ENCODE results near the gene GRK6.

DNA sequence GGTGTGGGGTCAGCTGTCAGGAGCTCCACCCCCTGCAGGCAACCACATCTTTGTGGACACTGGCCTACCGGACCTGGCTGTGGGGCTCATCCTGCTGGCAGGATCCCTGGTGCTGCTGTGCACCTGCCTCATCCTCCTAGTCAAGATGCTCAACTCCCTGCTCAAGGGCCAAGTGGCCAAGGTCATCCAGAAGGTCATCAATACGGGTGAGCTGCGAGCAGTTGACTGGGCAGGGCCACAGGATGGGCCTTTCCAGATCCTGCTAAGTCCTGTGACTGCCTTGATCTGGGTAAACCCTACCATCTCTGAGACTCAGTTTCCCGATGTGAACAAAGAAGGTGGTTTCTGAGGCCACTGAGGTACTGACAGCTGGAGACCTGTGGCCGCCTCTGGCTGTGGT lies 32.5 kb upstream of the GRK6 start:
- TF ChIP-seq, protein P1, sequence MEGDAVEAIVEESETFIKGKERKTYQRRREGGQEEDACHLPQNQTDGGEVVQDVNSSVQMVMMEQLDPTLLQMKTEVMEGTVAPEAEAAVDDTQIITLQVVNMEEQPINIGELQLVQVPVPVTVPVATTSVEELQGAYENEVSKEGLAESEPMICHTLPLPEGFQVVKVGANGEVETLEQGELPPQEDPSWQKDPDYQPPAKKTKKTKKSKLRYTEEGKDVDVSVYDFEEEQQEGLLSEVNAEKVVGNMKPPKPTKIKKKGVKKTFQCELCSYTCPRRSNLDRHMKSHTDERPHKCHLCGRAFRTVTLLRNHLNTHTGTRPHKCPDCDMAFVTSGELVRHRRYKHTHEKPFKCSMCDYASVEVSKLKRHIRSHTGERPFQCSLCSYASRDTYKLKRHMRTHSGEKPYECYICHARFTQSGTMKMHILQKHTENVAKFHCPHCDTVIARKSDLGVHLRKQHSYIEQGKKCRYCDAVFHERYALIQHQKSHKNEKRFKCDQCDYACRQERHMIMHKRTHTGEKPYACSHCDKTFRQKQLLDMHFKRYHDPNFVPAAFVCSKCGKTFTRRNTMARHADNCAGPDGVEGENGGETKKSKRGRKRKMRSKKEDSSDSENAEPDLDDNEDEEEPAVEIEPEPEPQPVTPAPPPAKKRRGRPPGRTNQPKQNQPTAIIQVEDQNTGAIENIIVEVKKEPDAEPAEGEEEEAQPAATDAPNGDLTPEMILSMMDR (conservative IDR thresholded peaks at IDR 0.05; ENCODE audit: low read depth, low read length): no peak
- TF ChIP-seq CEBPB (IDR thresholded peaks at IDR 0.05; ENCODE audit: low read depth, low read length) (no peak), RCOR1 (IDR thresholded peaks at IDR 0.05; ENCODE audit: insufficient replicate concordance, low read length) (no peak), POLR2A (IDR thresholded peaks at IDR 0.05; ENCODE audit: low read depth, low read length) (no peak), BHLHE40 (IDR thresholded peaks at IDR 0.05; ENCODE audit: low read depth, low read length) (no peak), SMC3 (IDR thresholded peaks at IDR 0.05; ENCODE audit: low read depth, low read length) (no peak), RAD21 (IDR thresholded peaks at IDR 0.05; ENCODE audit: low read length) (no peak), MAZ (IDR thresholded peaks at IDR 0.05; ENCODE audit: borderline replicate concordance, low read depth, low read length) (no peak), CHD1 (IDR thresholded peaks at IDR 0.05; ENCODE audit: low read depth, low read length) (no peak)
- TF ChIP-seq, protein P2, sequence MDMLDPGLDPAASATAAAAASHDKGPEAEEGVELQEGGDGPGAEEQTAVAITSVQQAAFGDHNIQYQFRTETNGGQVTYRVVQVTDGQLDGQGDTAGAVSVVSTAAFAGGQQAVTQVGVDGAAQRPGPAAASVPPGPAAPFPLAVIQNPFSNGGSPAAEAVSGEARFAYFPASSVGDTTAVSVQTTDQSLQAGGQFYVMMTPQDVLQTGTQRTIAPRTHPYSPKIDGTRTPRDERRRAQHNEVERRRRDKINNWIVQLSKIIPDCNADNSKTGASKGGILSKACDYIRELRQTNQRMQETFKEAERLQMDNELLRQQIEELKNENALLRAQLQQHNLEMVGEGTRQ (IDR thresholded peaks at IDR 0.05; ENCODE audit: low read depth, low read length): no peak
